Glomerular visceral epithelial cell (primary cell): ENCODE measurements around the gene CDC25C.
A peak's percentile ranks its signal among the peaks of the same experiment; 100 is the strongest.
"Not testable (repeated sequence)": the region's sequence is repeated elsewhere in the genome, so short reads cannot be mapped to it uniquely, and the experiment has no call there.

Experiments used
- DNase-seq: peaks from one replicate; pipeline ENCODE4 v3.0.0-alpha.2; 2016; ENCODE audit errors: extremely low spot score

The CDC25C gene

GRCh38 chr5:138276402-138277054 lies 55.1 kb downstream of the CDC25C start:
- DNase-seq: no peak

GRCh38 chr5:138275895-138276294 lies 55.7 kb downstream of the CDC25C start:
- DNase-seq: no peak

- no peak for DNase-seq
These were observed 56.2 kb downstream of the CDC25C start for GRCh38 chr5:138275379-138275782.

GRCh38 chr5:138274189-138274853 lies 57.3 kb downstream of the CDC25C start, which contains the start of gene GFRA3:
GFRA3 (minus strand) TSS chr5:138274621; CDS start chr5:138274424, 197 bp downstream.
- no peak for DNase-seq

- no peak for DNase-seq
These were observed 57.8 kb downstream of the CDC25C start for GRCh38 chr5:138273834-138274188.

- no peak for DNase-seq
These were observed 58.9 kb downstream of the CDC25C start for GRCh38 chr5:138272681-138273080.

- no peak for DNase-seq
These were observed 60.3 kb downstream of the CDC25C start for GRCh38 chr5:138271281-138271680.

GRCh38 chr5:138264183-138264582 lies 67.4 kb downstream of the CDC25C start:
- no peak for DNase-seq

- DNase-seq: no peak
These were observed 68.0 kb downstream of the CDC25C start for GRCh38 chr5:138263581-138263980.

GRCh38 chr5:138258704-138259292 lies 72.8 kb downstream of the CDC25C start:
- DNase-seq: no peak

GRCh38 chr5:138257583-138257982 lies 74.0 kb downstream of the CDC25C start:
- DNase-seq: no peak

GRCh38 chr5:138252944-138253343 lies 78.7 kb downstream of the CDC25C start:
- DNase-seq: no peak

- not testable (repeated sequence) for DNase-seq
These were observed 83.8 kb downstream of the CDC25C start for GRCh38 chr5:138247800-138248199.

GRCh38 chr5:138246822-138247221 lies 84.8 kb downstream of the CDC25C start:
- no peak for DNase-seq

GRCh38 chr5:138246334-138246733 lies 85.3 kb downstream of the CDC25C start:
- no peak for DNase-seq

- DNase-seq: no peak
These were observed 85.9 kb downstream of the CDC25C start for GRCh38 chr5:138245717-138246116.

- no peak for DNase-seq
These were observed 87.8 kb downstream of the CDC25C start for GRCh38 chr5:138243794-138244193.

- peak; percentile 27 for DNase-seq
These were observed 89.7 kb downstream of the CDC25C start for GRCh38 chr5:138241688-138242571.

GRCh38 chr5:138240650-138241385 lies 90.8 kb downstream of the CDC25C start:
- DNase-seq: no peak

- DNase-seq: no peak
These were observed 93.6 kb downstream of the CDC25C start for GRCh38 chr5:138238034-138238433.
